Hepatocyte (in vitro differentiated cells): ENCODE results near the gene SRRM3.

Experiments used
- EZH2 ChIP-seq: fragments of 200-600 bp; sonication (generic); IDR thresholded peaks from 2 replicates; pipeline ENCODE4 v1.6.1; 2016; ENCODE audit warnings: antibody characterized with exemption, mild to moderate bottlenecking, borderline replicate concordance
- EZH2phosphoT487 ChIP-seq: fragments of 200-600 bp; sonication (generic); IDR thresholded peaks from one replicate; pipeline ENCODE4 v1.6.1; 2018; ENCODE audit warnings: antibody characterized with exemption, mild to moderate bottlenecking, low read depth, moderate library complexity; ENCODE audit not compliant: unreplicated experiment, severe bottlenecking
- TF ChIP-seq, protein P1 (sequence below): fragments of 200-600 bp; sonication (generic); IDR thresholded peaks from 2 replicates; pipeline ENCODE4 v1.5.1; 2016; ENCODE audit warnings: antibody characterized with exemption, mild to moderate bottlenecking; ENCODE audit not compliant: poor library complexity

DNA sequence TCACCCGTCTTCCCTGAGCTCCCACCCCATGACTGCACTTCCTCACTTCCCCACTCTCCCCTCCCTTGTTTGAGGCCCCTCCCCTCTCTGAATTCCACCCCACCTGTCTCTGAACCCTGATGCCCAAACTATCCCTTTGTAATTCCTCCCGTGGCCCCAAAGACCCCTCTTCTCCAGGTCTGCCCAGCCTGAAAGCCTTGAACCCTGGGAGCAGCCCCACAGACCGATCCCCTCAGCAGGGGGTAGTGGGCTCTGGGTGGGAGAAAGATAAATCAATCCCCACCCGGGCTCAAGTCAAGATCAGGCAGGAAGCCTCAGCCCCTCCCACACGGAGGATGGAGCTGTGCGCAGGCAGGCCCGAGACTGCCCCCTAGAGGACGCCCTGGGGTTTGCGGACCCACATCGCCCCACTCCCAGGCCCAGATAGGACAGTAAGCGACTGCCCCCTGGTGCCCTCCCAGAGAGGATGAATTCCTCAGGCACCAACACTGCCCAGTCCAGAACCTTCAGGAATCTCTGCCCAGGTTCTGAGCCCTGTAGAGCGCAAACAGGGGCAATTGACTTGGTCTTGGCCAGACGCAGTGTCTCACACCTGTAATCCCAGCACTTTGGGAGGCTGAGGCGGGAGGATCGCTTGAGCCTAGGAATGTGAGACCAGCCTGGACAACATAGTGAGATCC, 112.5 kb downstream of the SRRM3 start:
- TF ChIP-seq, protein P1, sequence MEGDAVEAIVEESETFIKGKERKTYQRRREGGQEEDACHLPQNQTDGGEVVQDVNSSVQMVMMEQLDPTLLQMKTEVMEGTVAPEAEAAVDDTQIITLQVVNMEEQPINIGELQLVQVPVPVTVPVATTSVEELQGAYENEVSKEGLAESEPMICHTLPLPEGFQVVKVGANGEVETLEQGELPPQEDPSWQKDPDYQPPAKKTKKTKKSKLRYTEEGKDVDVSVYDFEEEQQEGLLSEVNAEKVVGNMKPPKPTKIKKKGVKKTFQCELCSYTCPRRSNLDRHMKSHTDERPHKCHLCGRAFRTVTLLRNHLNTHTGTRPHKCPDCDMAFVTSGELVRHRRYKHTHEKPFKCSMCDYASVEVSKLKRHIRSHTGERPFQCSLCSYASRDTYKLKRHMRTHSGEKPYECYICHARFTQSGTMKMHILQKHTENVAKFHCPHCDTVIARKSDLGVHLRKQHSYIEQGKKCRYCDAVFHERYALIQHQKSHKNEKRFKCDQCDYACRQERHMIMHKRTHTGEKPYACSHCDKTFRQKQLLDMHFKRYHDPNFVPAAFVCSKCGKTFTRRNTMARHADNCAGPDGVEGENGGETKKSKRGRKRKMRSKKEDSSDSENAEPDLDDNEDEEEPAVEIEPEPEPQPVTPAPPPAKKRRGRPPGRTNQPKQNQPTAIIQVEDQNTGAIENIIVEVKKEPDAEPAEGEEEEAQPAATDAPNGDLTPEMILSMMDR, result peak; percentile 100
- TF ChIP-seq EZH2 (no peak), EZH2phosphoT487 (no peak)
